ENCODE results near the gene H6PD.

Gene H6PD

GRCh38 chr1:9242338-9242969 is 7.9 kb downstream of the H6PD start:
- no peak for TF ChIP-seq CTCF (IDR thresholded peaks at IDR 0.05; ENCODE audit: extremely low read depth, missing control alignments)

GRCh38 chr1:9243066-9243739 is 8.6 kb downstream of the H6PD start:
- no peak for DNase-seq (ENCODE audit: low spot score)
- no peak for TF ChIP-seq CTCF (IDR thresholded peaks at IDR 0.05; ENCODE audit: extremely low read depth, missing control alignments)

More at GRCh38 chr1:9242338-9242969, 7.9 kb downstream of the H6PD start:
- DNase-seq (ENCODE audit: low spot score), result no peak

- no peak for TF ChIP-seq CTCF (IDR thresholded peaks at IDR 0.05; ENCODE audit: extremely low read depth, missing control alignments)
- DNase-seq (ENCODE audit: low spot score), result no peak
These were observed 10.1 kb downstream of the H6PD start for GRCh38 chr1:9244501-9245229.

GRCh38 chr1:9245230-9245619 is 10.7 kb downstream of the H6PD start:
- no peak for DNase-seq (ENCODE audit: low spot score)
- no peak for TF ChIP-seq CTCF (IDR thresholded peaks at IDR 0.05; ENCODE audit: extremely low read depth, missing control alignments)

- TF ChIP-seq CTCF (IDR thresholded peaks at IDR 0.05; ENCODE audit: extremely low read depth, missing control alignments), result no peak
These were observed 11.1 kb downstream of the H6PD start for GRCh38 chr1:9245661-9246060.

GRCh38 chr1:9246215-9246614 is 11.6 kb downstream of the H6PD start:
- DNase-seq (ENCODE audit: low spot score), result no peak
- no peak for TF ChIP-seq CTCF (IDR thresholded peaks at IDR 0.05; ENCODE audit: extremely low read depth, missing control alignments)

More at GRCh38 chr1:9245661-9246060, 11.1 kb downstream of the H6PD start:
- no peak for DNase-seq (ENCODE audit: low spot score)

All from GM20000 (cell line).